GM19035 (cell line): ENCODE data around the gene PXMP2.
"Not testable (repeated sequence)": the region's sequence is repeated elsewhere in the genome, so short reads cannot be mapped to it uniquely, and the experiment has no call there.

ENCODE experiments used
- ATAC-seq: cut with Tn5 transposase; IDR thresholded peaks from one replicate; pipeline ENCODE4 v1.9.1; 2021; ENCODE audit not compliant: unreplicated experiment

The PXMP2 gene

GRCh38 chr12:132747395-132747794 lies 60.0 kb downstream of the PXMP2 start:
- no peak for ATAC-seq

- ATAC-seq: no peak
These were observed 60.5 kb downstream of the PXMP2 start for GRCh38 chr12:132747896-132748295.

GRCh38 chr12:132748319-132748718 lies 60.9 kb downstream of the PXMP2 start:
- ATAC-seq: no peak

- not testable (repeated sequence) for ATAC-seq
These were observed 66.3 kb downstream of the PXMP2 start for GRCh38 chr12:132753670-132754069.

- ATAC-seq: no peak
These were observed 67.0 kb downstream of the PXMP2 start for GRCh38 chr12:132754160-132754932.
